ENCODE results near the gene LIX1L.
A peak's percentile ranks its signal among the peaks of the same experiment; 100 is the strongest.
"Not testable (repeated sequence)": the region's sequence is repeated elsewhere in the genome, so short reads cannot be mapped to it uniquely, and the experiment has no call there.

Gene LIX1L

DNA sequence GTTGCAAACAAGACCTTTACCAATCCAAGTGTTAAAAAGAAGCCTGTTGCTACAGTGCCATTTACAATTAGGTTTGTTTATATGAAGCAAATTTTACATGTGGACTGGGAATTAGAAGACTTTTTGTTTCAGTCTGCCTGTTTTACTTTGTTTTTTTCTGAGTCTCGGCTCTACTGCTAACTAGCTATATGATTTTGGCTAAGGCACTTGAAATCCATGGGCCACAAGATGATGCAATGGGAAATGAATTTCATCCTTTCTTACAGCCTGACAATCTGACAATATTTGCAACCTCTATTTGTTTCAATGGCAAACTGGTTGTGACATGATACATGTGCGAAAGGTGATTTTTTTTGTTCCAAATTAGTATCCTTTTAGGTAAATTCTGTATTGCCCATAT lies 35.6 kb downstream of the LIX1L start:
- no peak for ATAC-seq
- TF ChIP-seq ZFP3 (CRISPR knock-in tag; IDR thresholded peaks at IDR 0.05) = no peak
- TF ChIP-seq ISL1 (CRISPR knock-in tag; IDR thresholded peaks at IDR 0.05) = no peak
- TF ChIP-seq TCF4 (CRISPR knock-in tag; IDR thresholded peaks at IDR 0.05; ENCODE audit: borderline replicate concordance) = no peak
- no peak for TF ChIP-seq POU6F1 (CRISPR knock-in tag; IDR thresholded peaks at IDR 0.05; ENCODE audit: borderline replicate concordance, low read depth)
- TF ChIP-seq ZNF565 (CRISPR knock-in tag; conservative IDR thresholded peaks at IDR 0.05; ENCODE audit: low read depth) = no peak
- no peak for TF ChIP-seq CSRNP3 (CRISPR knock-in tag; IDR thresholded peaks at IDR 0.05)
- no peak for TF ChIP-seq PATZ1 (CRISPR knock-in tag; IDR thresholded peaks at IDR 0.05; ENCODE audit: borderline replicate concordance)
- no peak for TF ChIP-seq ZFP30 (CRISPR knock-in tag; IDR thresholded peaks at IDR 0.05)
- TF ChIP-seq, protein P1, sequence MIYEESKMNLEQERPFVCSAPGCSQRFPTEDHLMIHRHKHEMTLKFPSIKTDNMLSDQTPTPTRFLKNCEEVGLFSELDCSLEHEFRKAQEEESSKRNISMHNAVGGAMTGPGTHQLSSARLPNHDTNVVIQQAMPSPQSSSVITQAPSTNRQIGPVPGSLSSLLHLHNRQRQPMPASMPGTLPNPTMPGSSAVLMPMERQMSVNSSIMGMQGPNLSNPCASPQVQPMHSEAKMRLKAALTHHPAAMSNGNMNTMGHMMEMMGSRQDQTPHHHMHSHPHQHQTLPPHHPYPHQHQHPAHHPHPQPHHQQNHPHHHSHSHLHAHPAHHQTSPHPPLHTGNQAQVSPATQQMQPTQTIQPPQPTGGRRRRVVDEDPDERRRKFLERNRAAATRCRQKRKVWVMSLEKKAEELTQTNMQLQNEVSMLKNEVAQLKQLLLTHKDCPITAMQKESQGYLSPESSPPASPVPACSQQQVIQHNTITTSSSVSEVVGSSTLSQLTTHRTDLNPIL (CRISPR knock-in tag; IDR thresholded peaks at IDR 0.05; ENCODE audit: low read depth) = no peak
- no peak for TF ChIP-seq CSDC2 (CRISPR knock-in tag; IDR thresholded peaks at IDR 0.05)
- no peak for TF ChIP-seq TSHZ2 (CRISPR knock-in tag; IDR thresholded peaks at IDR 0.05)
- TF ChIP-seq ZNF8 (CRISPR knock-in tag; IDR thresholded peaks at IDR 0.05) = no peak
- TF ChIP-seq SNAI2 (CRISPR knock-in tag; IDR thresholded peaks at IDR 0.05) = no peak
- TF ChIP-seq ESRRG (CRISPR knock-in tag; IDR thresholded peaks at IDR 0.05) = no peak

- ATAC-seq = not testable (repeated sequence)
These were observed 37.5 kb downstream of the LIX1L start for GRCh38 chr1:145920297-145920696.

GRCh38 chr1:145918992-145919939 lies 38.6 kb downstream of the LIX1L start:
- peak; percentile 92 for ATAC-seq
- TF ChIP-seq, protein P1 (CRISPR knock-in tag; IDR thresholded peaks at IDR 0.05; ENCODE audit: low read depth) = no peak
- TF ChIP-seq BACH2 (CRISPR knock-in tag; IDR thresholded peaks at IDR 0.05; ENCODE audit: borderline replicate concordance) = no peak
- TF ChIP-seq TCF4 (CRISPR knock-in tag; IDR thresholded peaks at IDR 0.05; ENCODE audit: borderline replicate concordance) = no peak
- TF ChIP-seq ZFP30 (CRISPR knock-in tag; IDR thresholded peaks at IDR 0.05) = no peak
- TF ChIP-seq ZNF565 (CRISPR knock-in tag; conservative IDR thresholded peaks at IDR 0.05; ENCODE audit: low read depth) = no peak
- TF ChIP-seq CSDC2 (CRISPR knock-in tag; IDR thresholded peaks at IDR 0.05) = no peak
- no peak for TF ChIP-seq PATZ1 (CRISPR knock-in tag; IDR thresholded peaks at IDR 0.05; ENCODE audit: borderline replicate concordance)
- no peak for TF ChIP-seq ARNTL (CRISPR knock-in tag; IDR thresholded peaks at IDR 0.05; ENCODE audit: borderline replicate concordance, low read depth)
- no peak for TF ChIP-seq ESRRG (CRISPR knock-in tag; IDR thresholded peaks at IDR 0.05)
- no peak for TF ChIP-seq SNAI2 (CRISPR knock-in tag; IDR thresholded peaks at IDR 0.05)
- no peak for TF ChIP-seq ZFP3 (CRISPR knock-in tag; IDR thresholded peaks at IDR 0.05)
- TF ChIP-seq ZNF8 (CRISPR knock-in tag; IDR thresholded peaks at IDR 0.05) = no peak
- no peak for TF ChIP-seq PPARA (CRISPR knock-in tag; IDR thresholded peaks at IDR 0.05; ENCODE audit: borderline replicate concordance)
- no peak for TF ChIP-seq ZC3H10 (CRISPR knock-in tag; IDR thresholded peaks at IDR 0.05)
- no peak for TF ChIP-seq TSHZ2 (CRISPR knock-in tag; IDR thresholded peaks at IDR 0.05)

All from SK-N-SH treated with all-trans-retinoic acid at 6 μM for 48 hours (cell line).